HUES48 (cell line): ENCODE results near the gene PTPRG.
A peak's percentile ranks its signal among the peaks of the same experiment; 100 is the strongest.
"Not testable (repeated sequence)": the region's sequence is repeated elsewhere in the genome, so short reads cannot be mapped to it uniquely, and the experiment has no call there.

Experiments
- H3K27ac ChIP-seq: one replicate; pipeline ENCODE4 v1.7.0; 2013; ENCODE audit warnings: low read depth, low read length, inconsistent platforms
- H3K27me3 ChIP-seq: 2 replicates; pipeline ENCODE4 v1.6.1; 2013; ENCODE audit warnings: mild to moderate bottlenecking, low read length; ENCODE audit not compliant: control insufficient read depth, insufficient read depth
- H3K36me3 ChIP-seq: 2 replicates; pipeline ENCODE4 v1.6.1; 2013; ENCODE audit warnings: low read length; ENCODE audit not compliant: control insufficient read depth, insufficient read depth
- H3K4me1 ChIP-seq: 2 replicates; pipeline ENCODE4 v1.6.1; 2013; ENCODE audit warnings: mild to moderate bottlenecking, low read length; ENCODE audit not compliant: control insufficient read depth, insufficient read depth
- H3K4me3 ChIP-seq: 2 replicates; pipeline ENCODE4 v1.5.1; 2013; ENCODE audit warnings: mild to moderate bottlenecking, low read depth, low read length
- H3K9ac ChIP-seq: 2 replicates; pipeline ENCODE4 v1.6.1; 2013; ENCODE audit warnings: mild to moderate bottlenecking, low read depth, low read length, moderate library complexity
- H3K9me3 ChIP-seq: 2 replicates; pipeline ENCODE4 v1.6.1; 2013; ENCODE audit warnings: low read length; ENCODE audit not compliant: control insufficient read depth, insufficient read depth

PTPRG gene

GRCh38 chr3:61535826-61536225 is 25.5 kb upstream of the PTPRG start:
- Histone ChIP-seq H3K27ac (no peak overlapping the region), H3K9ac (no peak overlapping the region), H3K27me3 (no peaks in the 10 kb centered on the region), H3K4me3 (no peak overlapping the region), H3K4me1 (peaks cover 39% of the 10 kb centered on the region), H3K9me3 (no peaks in the 10 kb centered on the region), H3K36me3 (no peaks in the 10 kb centered on the region)

- H3K4me1 ChIP-seq = peaks cover 29% of the 10 kb centered on the region
- H3K36me3 ChIP-seq = no peaks in the 10 kb centered on the region
- H3K27ac ChIP-seq = peak overlapping the region; percentile 92
- 0 out of 2 replicates have a peak overlapping the region, but pooled peaks have one; percentile 7 for H3K9ac ChIP-seq
- H3K27me3 ChIP-seq = no peaks in the 10 kb centered on the region
- peak overlapping the region; percentile 45 for H3K4me3 ChIP-seq
- H3K9me3 ChIP-seq = no peaks in the 10 kb centered on the region
These were observed 24.0 kb upstream of the PTPRG start for GRCh38 chr3:61537366-61537765.

- Histone ChIP-seq H3K4me3 (no peak overlapping the region), H3K36me3 (no peaks in the 10 kb centered on the region), H3K9me3 (no peaks in the 10 kb centered on the region), H3K4me1 (peaks cover 28% of the 10 kb centered on the region), H3K27me3 (no peaks in the 10 kb centered on the region), H3K9ac (no peak overlapping the region), H3K27ac (no peak overlapping the region)
These were observed 22.9 kb upstream of the PTPRG start for GRCh38 chr3:61538486-61538885.

GRCh38 chr3:61541694-61542093 is 19.7 kb upstream of the PTPRG start:
- Histone ChIP-seq H3K36me3 (no peaks in the 10 kb centered on the region), H3K27ac (no peak overlapping the region), H3K4me1 (peaks cover 18% of the 10 kb centered on the region), H3K9ac (no peak overlapping the region), H3K9me3 (no peaks in the 10 kb centered on the region), H3K4me3 (no peak overlapping the region), H3K27me3 (no peaks in the 10 kb centered on the region)

- no peaks in the 10 kb centered on the region for H3K27me3 ChIP-seq
- H3K4me3 ChIP-seq = no peak overlapping the region
- H3K9ac ChIP-seq = no peak overlapping the region
- H3K27ac ChIP-seq = no peak overlapping the region
- H3K4me1 ChIP-seq = no peaks in the 10 kb centered on the region
- H3K36me3 ChIP-seq = no peaks in the 10 kb centered on the region
- H3K9me3 ChIP-seq = no peaks in the 10 kb centered on the region
These were observed 15.7 kb upstream of the PTPRG start for GRCh38 chr3:61545716-61546115.

- Histone ChIP-seq H3K4me1 (no peaks in the 10 kb centered on the region), H3K4me3 (no peak overlapping the region), H3K36me3 (no peaks in the 10 kb centered on the region), H3K9me3 (no peaks in the 10 kb centered on the region), H3K9ac (no peak overlapping the region), H3K27ac (no peak overlapping the region), H3K27me3 (no peaks in the 10 kb centered on the region)
These were observed 13.7 kb upstream of the PTPRG start for GRCh38 chr3:61547625-61548024.

GRCh38 chr3:61552704-61553103 is 8.7 kb upstream of the PTPRG start:
- not testable (repeated sequence) for H3K36me3 ChIP-seq, H3K4me3 ChIP-seq, H3K27me3 ChIP-seq, H3K9ac ChIP-seq, H3K27ac ChIP-seq, H3K4me1 ChIP-seq, H3K9me3 ChIP-seq

GRCh38 chr3:61559136-61559731 is 2.1 kb upstream of the PTPRG start:
- peaks cover 12% of the 10 kb centered on the region for H3K27me3 ChIP-seq
- H3K9ac ChIP-seq = no peak overlapping the region
- H3K36me3 ChIP-seq = no peaks in the 10 kb centered on the region
- H3K27ac ChIP-seq = peak overlapping the region; percentile 99
- H3K9me3 ChIP-seq = no peaks in the 10 kb centered on the region
- H3K4me3 ChIP-seq = peak overlapping the region; percentile 75
- peaks cover 10% of the 10 kb centered on the region for H3K4me1 ChIP-seq

GRCh38 chr3:61560517-61561373 is 626 bp upstream of the PTPRG start:
- Histone ChIP-seq H3K9me3 (no peaks in the 10 kb centered on the region), H3K27ac (peak overlapping the region; percentile 99), H3K9ac (peak overlapping the region; percentile 95), H3K4me3 (peak overlapping the region; percentile 75), H3K36me3 (0 out of 2 replicates have a peak, but pooled peaks cover 10% of the 10 kb centered on the region), H3K27me3 (peaks cover 14% of the 10 kb centered on the region), H3K4me1 (peaks cover 20% of the 10 kb centered on the region)

- H3K4me3 ChIP-seq = peak overlapping the region; percentile 75
- H3K9me3 ChIP-seq = no peaks in the 10 kb centered on the region
- H3K27me3 ChIP-seq = peaks cover 14% of the 10 kb centered on the region
- H3K27ac ChIP-seq = peak overlapping the region; percentile 99
- 0 out of 2 replicates have a peak, but pooled peaks cover 16% of the 10 kb centered on the region for H3K36me3 ChIP-seq
- peak overlapping the region; percentile 95 for H3K9ac ChIP-seq
- H3K4me1 ChIP-seq = peaks cover 33% of the 10 kb centered on the region
These were observed 810 bp downstream of the PTPRG start for GRCh38 chr3:61562042-61562720.
